Adipocyte (in vitro differentiated cells): Measurements from ENCODE around the gene R3HDM2.
A peak's percentile ranks its signal among the peaks of the same experiment; 100 is the strongest.

Experiments used
- DNase-seq: peaks from one replicate; pipeline ENCODE4 v3.0.0-alpha.2; 2015; ENCODE audit warnings: low read depth
- H3K27me3 ChIP-seq: replicated peaks from 2 replicates; pipeline ENCODE4 v1.7.0; 2013; ENCODE audit warnings: mild to moderate bottlenecking, low read length, moderate library complexity; ENCODE audit not compliant: control insufficient read depth, insufficient read depth
- H3K36me3 ChIP-seq: 2 replicates; pipeline ENCODE4 v1.7.0; 2013; ENCODE audit warnings: low read length, mild to moderate bottlenecking, moderate library complexity; ENCODE audit not compliant: control insufficient read depth, insufficient read depth, severe bottlenecking
- H3K4me1 ChIP-seq: 2 replicates; pipeline ENCODE4 v1.7.0; 2013; ENCODE audit warnings: mild to moderate bottlenecking, low read length, moderate library complexity; ENCODE audit not compliant: control insufficient read depth, insufficient read depth
- H3K4me3 ChIP-seq: 2 replicates; pipeline ENCODE4 v1.7.0; 2013; ENCODE audit warnings: mild to moderate bottlenecking, low read length, moderate library complexity
- H3K9ac ChIP-seq: 2 replicates; pipeline ENCODE4 v1.7.0; 2013; ENCODE audit warnings: mild to moderate bottlenecking, low read length, moderate library complexity
- H3K9me3 ChIP-seq: 2 replicates; pipeline ENCODE4 v1.7.0; 2013; ENCODE audit warnings: mild to moderate bottlenecking, low read length, moderate library complexity; ENCODE audit not compliant: control insufficient read depth

Gene R3HDM2

DNA sequence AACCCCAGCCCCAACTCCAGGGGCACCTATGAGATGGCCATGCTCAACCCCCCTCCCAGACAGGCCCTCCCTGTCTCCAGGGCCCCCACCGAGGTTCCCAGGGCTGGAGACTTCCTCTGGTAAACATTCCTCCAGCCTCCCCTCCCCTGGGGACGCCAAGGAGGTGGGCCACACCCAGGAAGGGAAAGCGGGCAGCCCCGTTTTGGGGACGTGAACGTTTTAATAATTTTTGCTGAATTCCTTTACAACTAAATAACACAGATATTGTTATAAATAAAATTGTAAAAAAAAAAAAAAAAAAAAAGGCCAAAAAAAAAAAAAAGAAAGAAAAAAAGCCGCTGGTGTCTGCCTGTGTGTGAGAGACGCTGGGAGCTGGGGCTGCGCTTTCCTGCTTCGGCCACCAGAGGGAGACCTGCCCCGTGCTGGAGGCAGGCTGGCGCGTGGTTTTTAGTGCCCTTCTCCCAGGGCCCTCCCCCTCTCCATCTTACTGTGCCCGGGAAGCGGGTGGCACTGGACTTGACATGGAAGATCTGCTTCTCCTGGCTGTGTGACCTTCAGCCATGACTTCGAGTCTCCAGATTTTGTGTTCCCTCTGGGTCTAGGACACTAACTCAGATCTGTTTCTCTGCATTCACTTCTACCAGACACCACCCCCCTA is 217.7 kb downstream of the R3HDM2 start:
- peak; percentile 94 for DNase-seq
- H3K9ac ChIP-seq = peak overlapping the region; percentile 61
- H3K27me3 ChIP-seq = no peaks in the 10 kb centered on the region
- H3K4me3 ChIP-seq = no peak overlapping the region
- peaks cover 56% of the 10 kb centered on the region for H3K36me3 ChIP-seq
- no peaks in the 10 kb centered on the region for H3K9me3 ChIP-seq
- H3K4me1 ChIP-seq = peaks cover 42% of the 10 kb centered on the region

GRCh38 chr12:57212701-57213057 is 218.2 kb downstream of the R3HDM2 start:
- Histone ChIP-seq H3K36me3 (peaks cover 62% of the 10 kb centered on the region), H3K4me1 (peaks cover 37% of the 10 kb centered on the region), H3K9ac (peak overlapping the region; percentile 34), H3K9me3 (no peaks in the 10 kb centered on the region), H3K27me3 (no peaks in the 10 kb centered on the region), H3K4me3 (no peak overlapping the region)
- DNase-seq = no peak

- H3K27me3 ChIP-seq = no peaks in the 10 kb centered on the region
- H3K4me3 ChIP-seq = no peak overlapping the region
- peaks cover 67% of the 10 kb centered on the region for H3K36me3 ChIP-seq
- no peak for DNase-seq
- H3K9me3 ChIP-seq = no peaks in the 10 kb centered on the region
- H3K4me1 ChIP-seq = peaks cover 31% of the 10 kb centered on the region
- H3K9ac ChIP-seq = peak overlapping the region; percentile 39
Measured at GRCh38 chr12:57211791-57212700, 218.8 kb downstream of the R3HDM2 start.

DNA sequence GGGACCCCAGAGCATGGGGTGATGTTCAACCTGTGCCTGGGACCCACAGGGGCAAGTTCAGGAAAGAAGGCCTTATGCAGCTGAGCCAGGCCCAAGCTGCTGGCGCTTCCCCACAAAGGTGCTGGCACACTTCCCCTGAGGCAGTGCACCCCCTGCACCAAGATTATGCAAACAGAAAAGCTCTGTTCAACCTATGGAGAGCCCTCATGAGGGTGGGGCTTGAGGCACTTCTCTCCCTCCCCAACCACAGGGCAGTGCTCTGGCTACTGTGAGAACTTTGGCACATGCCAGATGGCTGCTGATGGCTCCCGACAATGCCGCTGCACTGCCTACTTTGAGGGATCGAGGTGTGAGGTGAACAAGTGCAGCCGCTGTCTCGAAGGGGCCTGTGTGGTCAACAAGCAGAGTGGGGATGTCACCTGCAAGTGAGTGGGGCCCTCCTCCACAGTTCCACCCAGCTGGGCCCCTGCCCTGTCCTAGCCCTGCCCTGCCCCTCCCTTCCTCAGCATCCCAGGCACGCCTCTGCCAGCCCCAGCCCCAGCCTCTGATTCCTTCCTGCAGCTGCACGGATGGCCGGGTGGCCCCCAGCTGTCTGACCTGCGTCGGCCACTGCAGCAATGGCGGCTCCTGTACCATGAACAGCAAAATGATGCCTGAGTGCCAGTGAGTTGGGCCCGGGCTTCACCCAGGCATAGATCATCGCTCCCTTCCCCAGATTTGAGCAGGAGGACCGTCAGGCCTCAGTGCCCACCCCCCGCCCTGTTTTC is 219.7 kb downstream of the R3HDM2 start:
- H3K4me3 ChIP-seq = no peak overlapping the region

DNA sequence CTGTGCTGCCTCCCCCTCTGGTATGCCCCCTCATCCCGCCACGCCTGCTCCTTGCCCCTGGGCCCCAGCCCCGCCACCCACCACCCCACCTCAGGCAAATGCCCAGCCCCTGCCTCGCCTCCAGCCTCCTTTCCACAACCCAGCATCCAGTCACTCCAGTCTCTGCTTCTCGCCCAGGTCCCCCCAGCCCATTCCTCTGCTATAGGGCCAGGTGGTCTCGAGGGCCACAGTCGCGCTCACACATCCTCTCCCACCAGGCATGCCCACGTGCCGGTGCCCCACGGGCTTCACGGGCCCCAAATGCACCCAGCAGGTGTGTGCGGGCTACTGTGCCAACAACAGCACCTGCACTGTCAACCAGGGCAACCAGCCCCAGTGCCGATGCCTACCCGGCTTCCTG is 220.4 kb downstream of the R3HDM2 start:
- Histone ChIP-seq H3K9me3 (no peaks in the 10 kb centered on the region), H3K36me3 (peaks cover 80% of the 10 kb centered on the region), H3K4me3 (no peak overlapping the region), H3K27me3 (no peaks in the 10 kb centered on the region), H3K9ac (no peak overlapping the region), H3K4me1 (peaks cover 25% of the 10 kb centered on the region)
- DNase-seq = no peak

More for the DNA sequence above, 219.7 kb downstream of the R3HDM2 start:
- peaks cover 74% of the 10 kb centered on the region for H3K36me3 ChIP-seq
- H3K27me3 ChIP-seq = no peaks in the 10 kb centered on the region
- no peak for DNase-seq
- H3K9ac ChIP-seq = no peak overlapping the region
- H3K9me3 ChIP-seq = no peaks in the 10 kb centered on the region
- H3K4me1 ChIP-seq = peaks cover 31% of the 10 kb centered on the region

GRCh38 chr12:57209916-57210315 is 220.9 kb downstream of the R3HDM2 start:
- H3K9ac ChIP-seq = no peak overlapping the region
- H3K4me3 ChIP-seq = no peak overlapping the region
- no peaks in the 10 kb centered on the region for H3K27me3 ChIP-seq
- H3K36me3 ChIP-seq = peaks cover 86% of the 10 kb centered on the region
- peaks cover 21% of the 10 kb centered on the region for H3K4me1 ChIP-seq
- no peak for DNase-seq
- H3K9me3 ChIP-seq = no peaks in the 10 kb centered on the region

DNA sequence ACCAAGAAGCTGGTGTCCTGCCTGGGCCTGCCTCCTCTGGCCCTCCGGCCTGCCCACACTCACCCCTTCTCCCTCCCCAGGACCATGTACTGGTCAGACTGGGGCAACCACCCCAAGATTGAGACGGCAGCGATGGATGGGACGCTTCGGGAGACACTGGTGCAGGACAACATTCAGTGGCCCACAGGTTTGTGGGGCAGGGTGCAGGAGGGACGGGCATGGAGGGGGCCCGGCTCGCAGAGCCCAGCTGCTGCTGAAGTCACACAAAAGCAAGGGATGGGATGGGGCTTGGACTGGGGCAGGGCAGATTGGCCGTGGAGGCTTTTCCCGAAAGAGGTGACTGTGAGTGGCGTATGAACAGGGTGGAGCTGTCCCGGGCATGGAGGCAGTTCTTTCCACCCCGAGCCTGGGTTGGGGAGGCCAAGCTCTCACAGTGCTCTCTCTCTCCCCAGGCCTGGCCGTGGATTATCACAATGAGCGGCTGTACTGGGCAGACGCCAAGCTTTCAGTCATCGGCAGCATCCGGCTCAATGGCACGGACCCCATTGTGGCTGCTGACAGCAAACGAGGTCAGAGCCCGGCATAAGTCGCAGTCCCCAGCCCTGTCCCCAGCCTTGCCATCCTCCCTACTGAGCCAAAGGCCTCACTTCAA is 222.1 kb downstream of the R3HDM2 start:
- no peaks in the 10 kb centered on the region for H3K9me3 ChIP-seq
- no peak overlapping the region for H3K4me3 ChIP-seq
- peak overlapping the region; percentile 37 for H3K9ac ChIP-seq
- no peak for DNase-seq
- no peaks in the 10 kb centered on the region for H3K27me3 ChIP-seq
- H3K36me3 ChIP-seq = peaks cover 94% of the 10 kb centered on the region
- peaks cover 15% of the 10 kb centered on the region for H3K4me1 ChIP-seq

DNA sequence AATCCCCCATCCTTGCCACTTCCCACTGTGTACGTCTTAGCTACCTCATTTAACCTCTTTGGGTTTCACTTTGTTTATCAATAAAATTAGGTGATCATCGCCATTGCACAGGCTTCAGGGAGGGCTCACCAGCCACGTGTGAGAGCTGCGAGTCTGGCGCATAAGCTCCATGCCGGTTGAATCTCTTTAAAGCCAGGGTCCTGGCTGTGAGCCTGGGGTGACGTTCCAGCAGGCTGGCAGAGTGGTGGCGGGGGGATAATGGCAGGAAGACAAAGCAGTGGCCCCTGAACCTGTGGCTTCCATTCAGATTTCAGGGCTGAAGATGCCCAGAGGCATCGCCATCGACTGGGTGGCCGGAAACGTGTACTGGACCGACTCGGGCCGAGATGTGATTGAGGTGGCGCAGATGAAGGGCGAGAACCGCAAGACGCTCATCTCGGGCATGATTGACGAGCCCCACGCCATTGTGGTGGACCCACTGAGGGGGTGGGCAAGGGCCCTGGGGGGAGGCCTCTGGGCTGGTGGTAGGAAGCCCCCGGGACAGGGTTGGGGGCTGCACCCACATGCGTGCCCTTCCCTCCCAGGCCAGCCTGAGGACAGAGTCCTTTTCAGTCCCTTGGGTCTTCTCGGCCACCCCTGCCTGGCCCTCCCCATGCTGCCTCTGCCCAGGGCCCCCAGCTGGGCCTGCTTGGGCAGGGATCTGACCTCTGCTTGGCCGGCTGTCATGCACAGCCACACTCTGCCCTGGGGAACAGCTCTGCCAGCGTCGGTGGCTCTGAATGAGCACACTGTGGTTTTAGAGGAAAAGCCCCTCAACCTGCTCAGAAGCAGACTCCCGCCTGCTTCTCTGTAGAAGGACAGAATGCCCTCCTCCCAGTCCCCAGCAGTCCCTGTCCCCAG is 222.9 kb downstream of the R3HDM2 start:
- no peak for DNase-seq
- Histone ChIP-seq H3K27me3 (no peaks in the 10 kb centered on the region), H3K9ac (peak overlapping the region; percentile 37), H3K4me3 (no peak overlapping the region), H3K36me3 (peaks cover 96% of the 10 kb centered on the region), H3K9me3 (no peaks in the 10 kb centered on the region), H3K4me1 (peaks cover 10% of the 10 kb centered on the region)

DNA sequence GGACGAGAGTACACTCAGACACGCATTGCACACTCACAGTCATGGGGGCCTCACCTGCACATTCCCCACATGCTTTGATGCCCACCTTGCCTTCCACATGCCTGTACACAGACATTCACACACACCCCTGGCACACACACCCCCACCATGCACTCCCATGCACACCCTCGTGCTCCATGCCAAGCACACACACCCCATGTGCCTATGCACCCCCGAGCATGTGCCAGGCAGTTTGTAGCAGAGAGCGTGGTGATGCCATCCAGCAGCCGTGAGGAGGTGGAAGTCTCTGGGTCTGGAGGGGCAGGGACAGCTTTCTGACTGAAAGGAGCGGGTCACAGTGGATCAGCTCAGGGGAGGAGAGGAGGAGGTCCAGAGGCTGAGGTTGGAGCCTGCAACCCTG is 224.9 kb downstream of the R3HDM2 start:
- Histone ChIP-seq H3K9ac (no peak overlapping the region), H3K36me3 (peaks cover 95% of the 10 kb centered on the region), H3K4me1 (no peaks in the 10 kb centered on the region), H3K9me3 (no peaks in the 10 kb centered on the region), H3K27me3 (no peaks in the 10 kb centered on the region), H3K4me3 (no peak overlapping the region)
- DNase-seq = no peak

DNA sequence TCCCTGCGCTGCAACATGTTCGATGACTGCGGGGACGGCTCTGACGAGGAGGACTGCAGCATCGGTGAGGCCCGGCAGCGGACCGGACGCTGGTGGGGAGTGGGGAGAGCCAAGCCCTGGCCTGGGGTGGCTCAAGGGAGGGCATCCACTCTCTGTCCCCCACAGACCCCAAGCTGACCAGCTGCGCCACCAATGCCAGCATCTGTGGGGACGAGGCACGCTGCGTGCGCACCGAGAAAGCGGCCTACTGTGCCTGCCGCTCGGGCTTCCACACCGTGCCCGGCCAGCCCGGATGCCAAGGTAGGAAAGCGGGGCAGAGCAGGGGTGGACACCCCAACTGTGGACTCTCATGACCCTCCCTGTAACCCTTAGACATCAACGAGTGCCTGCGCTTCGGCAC is 225.7 kb downstream of the R3HDM2 start:
- Histone ChIP-seq H3K4me1 (no peaks in the 10 kb centered on the region), H3K27me3 (no peaks in the 10 kb centered on the region), H3K4me3 (no peak overlapping the region), H3K9ac (no peak overlapping the region), H3K9me3 (no peaks in the 10 kb centered on the region), H3K36me3 (peaks cover 95% of the 10 kb centered on the region)
- no peak for DNase-seq
